HEK293 (cell line): ENCODE measurements around the gene RNF181.
A peak's percentile ranks its signal among the peaks of the same experiment; 100 is the strongest.

Source experiments
- CTCF ChIA-PET: fragments of 350-600 bp; formaldehyde crosslinking; extraction: SDS; loops from one replicate; lab custom pipeline; 2021; ENCODE audit warnings: antibody characterized with exemption; lab: Yijun Ruan, JAX
- POLR2A ChIA-PET: fragments of 300-600 bp; formaldehyde crosslinking; extraction: SDS; loops from one replicate; lab custom pipeline; 2020; ENCODE audit warnings: antibody characterized with exemption, inconsistent platforms; lab: Yijun Ruan, JAX
- H3K27ac ChIP-seq: fragments of 200-500 bp; sonication (Bioruptor generic); 2 replicates; pipeline ENCODE4 v1.5.1; 2014; ENCODE audit warnings: low read depth, low read length, control low read depth, inconsistent platforms; ENCODE audit errors: extremely low read depth
- H3K36me3 ChIP-seq, 2 experiments: fragments of 200-500 bp in 1 of 2; sonication (Bioruptor generic) in 1 of 2; 1 replicate in 1 of 2; 2 replicates in 1 of 2; pipeline ENCODE4 v1.5.1; 2014 to 2017; ENCODE audit warnings: inconsistent platforms in 2 of 2, low read length in 2 of 2; ENCODE audit not compliant: control insufficient read depth in 2 of 2, insufficient read depth in 1 of 2
- H3K4me1 ChIP-seq: fragments of 200-500 bp; sonication (Bioruptor generic); 2 replicates; pipeline ENCODE4 v1.5.1; 2014; ENCODE audit warnings: mild to moderate bottlenecking, low read length, inconsistent platforms; ENCODE audit not compliant: control insufficient read depth, insufficient read depth
- H3K4me3 ChIP-seq: 2 replicates; pipeline ENCODE4 v1.5.1; 2011; ENCODE audit warnings: low read depth, mild to moderate bottlenecking, control low read depth, low read length, moderate library complexity
- H3K9me3 ChIP-seq: fragments of 200-500 bp; sonication (Bioruptor generic); 2 replicates; pipeline ENCODE4 v1.5.1; 2014; ENCODE audit warnings: low read depth, low read length, inconsistent platforms; ENCODE audit not compliant: control insufficient read depth, insufficient read depth
- ATF2 ChIP-seq: fragments of 450-650 bp; formaldehyde crosslinking; IDR thresholded peaks from 2 replicates; pipeline ENCODE4 v1.5.1; 2016; ENCODE audit warnings: missing biosample characterization, missing genetic modification characterization, low read depth
- HIC1 ChIP-seq: fragments of 450-650 bp; formaldehyde crosslinking; IDR thresholded peaks from 2 replicates; pipeline ENCODE4 v1.5.1; 2016; ENCODE audit warnings: missing biosample characterization, missing genetic modification characterization
- OVOL3 ChIP-seq: fragments of 450-650 bp; formaldehyde crosslinking; IDR thresholded peaks from 2 replicates; pipeline ENCODE4 v1.5.1; 2016; ENCODE audit warnings: missing biosample characterization, missing genetic modification characterization
- PATZ1 ChIP-seq: fragments of 450-650 bp; formaldehyde crosslinking; IDR thresholded peaks from 2 replicates; pipeline ENCODE4 v1.5.1; 2016; ENCODE audit warnings: missing biosample characterization, missing genetic modification characterization
- PRDM1 ChIP-seq: fragments of 450-650 bp; formaldehyde crosslinking; IDR thresholded peaks from 2 replicates; pipeline ENCODE4; 2016; ENCODE audit warnings: missing biosample characterization, missing genetic modification characterization
- PRDM10 ChIP-seq: fragments of 450-650 bp; formaldehyde crosslinking; IDR thresholded peaks from 2 replicates; pipeline ENCODE4 v1.5.1; 2016; ENCODE audit warnings: missing biosample characterization, missing genetic modification characterization
- TCF7L2 ChIP-seq: IDR thresholded peaks from 2 replicates; pipeline ENCODE4 v1.6.1; 2011; ENCODE audit warnings: low read depth, mild to moderate bottlenecking, inconsistent platforms, low read length, moderate library complexity, borderline replicate concordance
- YY2 ChIP-seq: fragments of 450-650 bp; formaldehyde crosslinking; IDR thresholded peaks from 2 replicates; pipeline ENCODE4 v1.5.1; 2016; ENCODE audit warnings: missing biosample characterization, missing genetic modification characterization
- ZFP3 ChIP-seq: fragments of 450-650 bp; formaldehyde crosslinking; IDR thresholded peaks from 2 replicates; pipeline ENCODE4 v1.5.1; 2016; ENCODE audit warnings: low read depth, missing biosample characterization, missing genetic modification characterization
- ZNF202 ChIP-seq: fragments of 450-650 bp; formaldehyde crosslinking; IDR thresholded peaks from 2 replicates; pipeline ENCODE4 v1.5.1; 2016; ENCODE audit warnings: missing biosample characterization, missing genetic modification characterization, borderline replicate concordance
- ZNF221 ChIP-seq: fragments of 450-650 bp; formaldehyde crosslinking; IDR thresholded peaks from 2 replicates; pipeline ENCODE4 v1.5.1; 2017; ENCODE audit warnings: missing biosample characterization, missing genetic modification characterization, borderline replicate concordance
- ZNF239 ChIP-seq: fragments of 450-650 bp; formaldehyde crosslinking; IDR thresholded peaks from 2 replicates; pipeline ENCODE4 v1.5.1; 2016; ENCODE audit warnings: missing biosample characterization, missing genetic modification characterization
- ZNF335 ChIP-seq: fragments of 450-650 bp; formaldehyde crosslinking; conservative IDR thresholded peaks from 2 replicates; pipeline ENCODE4 v1.5.1; 2016; ENCODE audit warnings: missing biosample characterization, missing genetic modification characterization
- ZNF423 ChIP-seq: fragments of 450-650 bp; formaldehyde crosslinking; IDR thresholded peaks from 2 replicates; pipeline ENCODE4 v1.5.1; 2016; ENCODE audit warnings: missing biosample characterization, missing genetic modification characterization
- ZNF488 ChIP-seq: fragments of 450-650 bp; formaldehyde crosslinking; IDR thresholded peaks from 2 replicates; pipeline ENCODE4 v1.5.1; 2016; ENCODE audit warnings: missing biosample characterization, missing genetic modification characterization
- ZNF585B ChIP-seq: fragments of 450-650 bp; formaldehyde crosslinking; IDR thresholded peaks from 2 replicates; pipeline ENCODE4 v1.5.1; 2016; ENCODE audit warnings: missing biosample characterization, missing genetic modification characterization
- ZNF837 ChIP-seq: fragments of 450-650 bp; formaldehyde crosslinking; IDR thresholded peaks from 2 replicates; pipeline ENCODE4 v1.5.1; 2016; ENCODE audit warnings: missing biosample characterization, missing genetic modification characterization

Gene RNF181

GRCh38 chr2:85561280-85562212 is 34.0 kb upstream of the RNF181 start, which contains the start of gene GGCX (continued):
- TF ChIP-seq PATZ1 (peak; percentile 37; the same call in 1 of the 2 replicates), ZNF239 (no peak), ZNF837 (no peak)

GRCh38 chr2:85564144-85564563 is 31.4 kb upstream of the RNF181 start:
- Histone ChIP-seq H3K27ac (no peak overlapping the region), H3K36me3 (peaks cover 0 to under 1% of the 10 kb centered on the region in 2 experiments; a peak in 1 of 3 replicates), H3K9me3 (no peaks in the 10 kb centered on the region), H3K4me3 (no peak overlapping the region), H3K4me1 (no peaks in the 10 kb centered on the region)
- ChIA-PET POLR2A (interaction anchor here (0.6 to 1.0 kb wide), 4 partner anchors 13 to 92 kb away, joined by 3 to 4 read pairs (median 4); partner anchors contain the start of gene MAT2A), CTCF (no interaction called here)
- no peak for TF ChIP-seq ZNF202 (tag by site-specific recombination)
- no peak for TF ChIP-seq ZNF239
- no peak for TF ChIP-seq ZFP3 (tag by site-specific recombination)
- TF ChIP-seq ATF2: peak; percentile 52; the same call in 1 of the 2 replicates
- no peak for TF ChIP-seq ZNF423 (tag by site-specific recombination)
- peak; percentile 97 for TF ChIP-seq PRDM10 (tag by site-specific recombination)
- TF ChIP-seq YY2 (tag by site-specific recombination): peak; percentile 22; the same call in 1 of the 2 replicates

- Histone ChIP-seq H3K4me3 (no peak overlapping the region), H3K9me3 (no peaks in the 10 kb centered on the region), H3K4me1 (no peaks in the 10 kb centered on the region), H3K27ac (no peak overlapping the region), H3K36me3 (no peaks in the 10 kb centered on the region)
- POLR2A ChIA-PET: no interaction called here
- TF ChIP-seq TCF7L2: no peak
- CTCF ChIA-PET: no interaction called here
Measured at GRCh38 chr2:85566265-85566664, 29.3 kb upstream of the RNF181 start.

GRCh38 chr2:85575739-85576138 is 19.8 kb upstream of the RNF181 start:
- Histone ChIP-seq H3K9me3 (no peaks in the 10 kb centered on the region), H3K27ac (peak overlapping the region; percentile 9; the same call in 1 of the 2 replicates), H3K4me3 (no peak overlapping the region), H3K36me3 (no peaks in the 10 kb centered on the region; a peak in 1 of 3 replicates), H3K4me1 (peaks cover 14% of the 10 kb centered on the region)
- POLR2A ChIA-PET: interaction anchor here (0.6 to 0.7 kb wide), 2 partner anchors 218 to 377 kb away, joined by 3 read pairs; no protein-coding TSS in a partner anchor
- CTCF ChIA-PET: no interaction called here
- TF ChIP-seq ZNF335 (tag by site-specific recombination) (no peak), HIC1 (tag by site-specific recombination) (no peak), ZNF488 (no peak), OVOL3 (tag by site-specific recombination) (no peak), ZFP3 (tag by site-specific recombination) (no peak), ZNF221 (tag by site-specific recombination) (no peak), ZNF585B (tag by site-specific recombination) (no peak), PRDM1 (tag by site-specific recombination) (no peak)
